Ovary (tissue), 3 donors: ENCODE data around the gene ANKRD29.

Experiments used
- EP300 ChIP-seq: sonication (generic); formaldehyde crosslinking; IDR thresholded peaks from one replicate; pipeline ENCODE4 v1.6.1; 2017; ENCODE audit warnings: antibody characterized with exemption
- POLR2A ChIP-seq: fragments of 450-650 bp; IDR thresholded peaks from one replicate; pipeline ENCODE4 v1.6.1; 2017; ENCODE audit warnings: antibody characterized with exemption, mild to moderate bottlenecking, moderate library complexity
- TF ChIP-seq, protein P1 (sequence below), 3 donors: fragments of 450-650 bp in 2 of 3; fragments of 200-600 bp in 1 of 3; IDR thresholded peaks; one replicate each; pipeline versions ENCODE4 v1.5.1 to v1.8.0; 2016 to 2022; ENCODE audit warnings: antibody characterized with exemption in 3 of 3, mild to moderate bottlenecking in 1 of 3
- donor health status: DM: no; HTN: no; CAD: no.

DNA sequence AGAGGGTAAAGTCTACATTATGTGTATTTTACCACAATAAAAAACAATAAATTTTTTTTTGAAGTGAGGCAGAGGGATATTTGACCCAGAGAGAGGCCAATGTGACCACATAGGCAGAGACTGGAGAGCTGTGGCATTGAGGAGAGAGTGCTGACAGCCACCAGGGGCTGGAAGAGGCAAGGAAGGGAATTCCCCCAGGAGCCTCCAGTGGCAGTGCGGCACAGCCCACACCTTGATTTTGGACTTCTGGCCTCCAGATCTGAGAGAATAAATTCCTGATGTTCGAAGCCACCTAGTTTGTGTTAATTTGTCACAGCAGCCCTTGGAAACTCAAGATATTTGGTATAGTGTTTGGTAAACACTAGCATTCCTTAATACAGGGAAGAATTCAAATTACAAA is 22.7 kb downstream of the ANKRD29 start:
- TF ChIP-seq, protein P1, sequence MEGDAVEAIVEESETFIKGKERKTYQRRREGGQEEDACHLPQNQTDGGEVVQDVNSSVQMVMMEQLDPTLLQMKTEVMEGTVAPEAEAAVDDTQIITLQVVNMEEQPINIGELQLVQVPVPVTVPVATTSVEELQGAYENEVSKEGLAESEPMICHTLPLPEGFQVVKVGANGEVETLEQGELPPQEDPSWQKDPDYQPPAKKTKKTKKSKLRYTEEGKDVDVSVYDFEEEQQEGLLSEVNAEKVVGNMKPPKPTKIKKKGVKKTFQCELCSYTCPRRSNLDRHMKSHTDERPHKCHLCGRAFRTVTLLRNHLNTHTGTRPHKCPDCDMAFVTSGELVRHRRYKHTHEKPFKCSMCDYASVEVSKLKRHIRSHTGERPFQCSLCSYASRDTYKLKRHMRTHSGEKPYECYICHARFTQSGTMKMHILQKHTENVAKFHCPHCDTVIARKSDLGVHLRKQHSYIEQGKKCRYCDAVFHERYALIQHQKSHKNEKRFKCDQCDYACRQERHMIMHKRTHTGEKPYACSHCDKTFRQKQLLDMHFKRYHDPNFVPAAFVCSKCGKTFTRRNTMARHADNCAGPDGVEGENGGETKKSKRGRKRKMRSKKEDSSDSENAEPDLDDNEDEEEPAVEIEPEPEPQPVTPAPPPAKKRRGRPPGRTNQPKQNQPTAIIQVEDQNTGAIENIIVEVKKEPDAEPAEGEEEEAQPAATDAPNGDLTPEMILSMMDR (IDR thresholded peaks at IDR 0.05) = no peak
- no peak for TF ChIP-seq POLR2A
- TF ChIP-seq EP300 = no peak
